SK-N-SH treated with all-trans-retinoic acid at 6 μM for 48 hours (cell line): ENCODE measurements around the gene GRK6.

ENCODE experiments used
- ATAC-seq: fragments of 200-7000 bp; cut with Tn5 transposase; 3 replicates; pipeline ENCODE4 v1.9.1; 2020; ENCODE audit warnings: mild to moderate bottlenecking, moderate library complexity
- ARNTL ChIP-seq: fragments of 450-650 bp; formaldehyde crosslinking; IDR thresholded peaks from 2 replicates; pipeline ENCODE4 v1.5.0; 2020; ENCODE audit warnings: low read depth, mild to moderate bottlenecking, moderate library complexity, borderline replicate concordance
- BACH2 ChIP-seq: fragments of 250-450 bp; sonication (Bioruptor Pico); IDR thresholded peaks from 2 replicates; pipeline ENCODE4 v1.9.0; 2021; ENCODE audit warnings: mild to moderate bottlenecking, borderline replicate concordance
- CSDC2 ChIP-seq: fragments of 250-450 bp; sonication (Bioruptor Pico); IDR thresholded peaks from 2 replicates; pipeline ENCODE4 v1.5.0; 2020; ENCODE audit warnings: mild to moderate bottlenecking, moderate library complexity
- CSRNP3 ChIP-seq: fragments of 250-450 bp; sonication (Bioruptor Pico); IDR thresholded peaks from 2 replicates; pipeline ENCODE4 v1.5.1; 2021; ENCODE audit warnings: mild to moderate bottlenecking, moderate library complexity
- ESRRG ChIP-seq: fragments of 250-450 bp; sonication (Bioruptor Pico); IDR thresholded peaks from 2 replicates; pipeline ENCODE4 v1.6.1; 2021; ENCODE audit warnings: mild to moderate bottlenecking
- GLIS3 ChIP-seq: fragments of 250-450 bp; sonication (Bioruptor Pico); IDR thresholded peaks from 2 replicates; pipeline ENCODE4 v1.5.0; 2020; ENCODE audit warnings: mild to moderate bottlenecking, moderate library complexity
- ISL1 ChIP-seq: fragments of 250-450 bp; sonication (Bioruptor Pico); IDR thresholded peaks from 2 replicates; pipeline ENCODE4 v2.1.2; 2022; ENCODE audit warnings: mild to moderate bottlenecking, moderate library complexity
- OSR1 ChIP-seq: fragments of 250-450 bp; sonication (Bioruptor Pico); IDR thresholded peaks from 2 replicates; pipeline ENCODE4 v1.8.0; 2022; ENCODE audit warnings: moderate library complexity, mild to moderate bottlenecking, inconsistent platforms
- POU6F1 ChIP-seq: fragments of 250-450 bp; sonication (Bioruptor Pico); IDR thresholded peaks from 2 replicates; pipeline ENCODE4 v1.8.0; 2021; ENCODE audit warnings: low read depth, mild to moderate bottlenecking, moderate library complexity, borderline replicate concordance
- PPARA ChIP-seq: fragments of 250-450 bp; sonication (Bioruptor Pico); IDR thresholded peaks from 2 replicates; pipeline ENCODE4 v1.5.0; 2020; ENCODE audit warnings: mild to moderate bottlenecking, borderline replicate concordance
- RARB ChIP-seq: fragments of 250-450 bp; sonication (Bioruptor Pico); IDR thresholded peaks from 2 replicates; pipeline ENCODE4 v1.8.0; 2021; ENCODE audit warnings: mild to moderate bottlenecking, moderate library complexity
- SNAI2 ChIP-seq: fragments of 250-450 bp; sonication (Bioruptor Pico); IDR thresholded peaks from 2 replicates; pipeline ENCODE4 v1.5.0; 2020; ENCODE audit warnings: mild to moderate bottlenecking, moderate library complexity
- TCF4 ChIP-seq: fragments of 250-450 bp; sonication (Bioruptor Pico); IDR thresholded peaks from 2 replicates; pipeline ENCODE4 v1.8.0; 2021; ENCODE audit warnings: mild to moderate bottlenecking, moderate library complexity, borderline replicate concordance
- TOX ChIP-seq: fragments of 250-450 bp; sonication (Bioruptor Pico); IDR thresholded peaks from 2 replicates; pipeline ENCODE4 v1.8.0; 2021; ENCODE audit warnings: mild to moderate bottlenecking, moderate library complexity, borderline replicate concordance
- ZC3H10 ChIP-seq: fragments of 250-450 bp; sonication (Bioruptor Pico); IDR thresholded peaks from 2 replicates; pipeline ENCODE4 v1.5.1; 2021; ENCODE audit warnings: mild to moderate bottlenecking, moderate library complexity
- ZFP3 ChIP-seq: fragments of 250-450 bp; sonication (Bioruptor Pico); IDR thresholded peaks from 2 replicates; pipeline ENCODE4 v1.5.0; 2020; ENCODE audit warnings: mild to moderate bottlenecking, moderate library complexity
- ZFP30 ChIP-seq: fragments of 450-650 bp; formaldehyde crosslinking; IDR thresholded peaks from 2 replicates; pipeline ENCODE4 v1.5.0; 2022; ENCODE audit warnings: mild to moderate bottlenecking, moderate library complexity
- ZNF565 ChIP-seq: fragments of 450-650 bp; formaldehyde crosslinking; conservative IDR thresholded peaks from 2 replicates; pipeline ENCODE4 v1.5.0; 2020; ENCODE audit warnings: low read depth, mild to moderate bottlenecking, moderate library complexity
- ZNF70 ChIP-seq: fragments of 450-650 bp; formaldehyde crosslinking; IDR thresholded peaks from 2 replicates; pipeline ENCODE4 v1.5.0; 2020; ENCODE audit warnings: mild to moderate bottlenecking, moderate library complexity
- ZNF8 ChIP-seq: fragments of 450-650 bp; formaldehyde crosslinking; IDR thresholded peaks from 2 replicates; pipeline ENCODE4 v1.5.0; 2020; ENCODE audit warnings: mild to moderate bottlenecking, moderate library complexity
- TF ChIP-seq, protein P1 (sequence below): fragments of 250-450 bp; sonication (Bioruptor Pico); IDR thresholded peaks from 2 replicates; pipeline ENCODE4 v1.8.0; 2020; ENCODE audit warnings: mild to moderate bottlenecking, moderate library complexity, borderline replicate concordance
- TF ChIP-seq, protein P2 (sequence below): fragments of 250-450 bp; sonication (Bioruptor Pico); IDR thresholded peaks from 2 replicates; pipeline ENCODE4 v1.5.1; 2020; ENCODE audit warnings: low read depth, mild to moderate bottlenecking, moderate library complexity
- TF ChIP-seq, protein P3 (sequence below): fragments of 250-450 bp; sonication (Bioruptor Pico); IDR thresholded peaks from 2 replicates; pipeline ENCODE4 v1.5.0; 2020; ENCODE audit warnings: mild to moderate bottlenecking, moderate library complexity

GRK6 gene

GRCh38 chr5:177443144-177443983 is 16.9 kb downstream of the GRK6 start:
- ATAC-seq: no peak
- TF ChIP-seq RARB (CRISPR knock-in tag) (no peak), ISL1 (CRISPR knock-in tag) (no peak), ZNF8 (CRISPR knock-in tag) (no peak), SNAI2 (CRISPR knock-in tag) (no peak), ZNF70 (CRISPR knock-in tag) (no peak), TOX (CRISPR knock-in tag) (no peak), ARNTL (no peak), ZNF565 (CRISPR knock-in tag) (no peak), POU6F1 (no peak), ZFP3 (CRISPR knock-in tag) (no peak), GLIS3 (CRISPR knock-in tag) (no peak)
- TF ChIP-seq, protein P1, sequence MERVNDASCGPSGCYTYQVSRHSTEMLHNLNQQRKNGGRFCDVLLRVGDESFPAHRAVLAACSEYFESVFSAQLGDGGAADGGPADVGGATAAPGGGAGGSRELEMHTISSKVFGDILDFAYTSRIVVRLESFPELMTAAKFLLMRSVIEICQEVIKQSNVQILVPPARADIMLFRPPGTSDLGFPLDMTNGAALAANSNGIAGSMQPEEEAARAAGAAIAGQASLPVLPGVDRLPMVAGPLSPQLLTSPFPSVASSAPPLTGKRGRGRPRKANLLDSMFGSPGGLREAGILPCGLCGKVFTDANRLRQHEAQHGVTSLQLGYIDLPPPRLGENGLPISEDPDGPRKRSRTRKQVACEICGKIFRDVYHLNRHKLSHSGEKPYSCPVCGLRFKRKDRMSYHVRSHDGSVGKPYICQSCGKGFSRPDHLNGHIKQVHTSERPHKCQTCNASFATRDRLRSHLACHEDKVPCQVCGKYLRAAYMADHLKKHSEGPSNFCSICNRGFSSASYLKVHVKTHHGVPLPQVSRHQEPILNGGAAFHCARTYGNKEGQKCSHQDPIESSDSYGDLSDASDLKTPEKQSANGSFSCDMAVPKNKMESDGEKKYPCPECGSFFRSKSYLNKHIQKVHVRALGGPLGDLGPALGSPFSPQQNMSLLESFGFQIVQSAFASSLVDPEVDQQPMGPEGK: no peak
- TF ChIP-seq, protein P2, sequence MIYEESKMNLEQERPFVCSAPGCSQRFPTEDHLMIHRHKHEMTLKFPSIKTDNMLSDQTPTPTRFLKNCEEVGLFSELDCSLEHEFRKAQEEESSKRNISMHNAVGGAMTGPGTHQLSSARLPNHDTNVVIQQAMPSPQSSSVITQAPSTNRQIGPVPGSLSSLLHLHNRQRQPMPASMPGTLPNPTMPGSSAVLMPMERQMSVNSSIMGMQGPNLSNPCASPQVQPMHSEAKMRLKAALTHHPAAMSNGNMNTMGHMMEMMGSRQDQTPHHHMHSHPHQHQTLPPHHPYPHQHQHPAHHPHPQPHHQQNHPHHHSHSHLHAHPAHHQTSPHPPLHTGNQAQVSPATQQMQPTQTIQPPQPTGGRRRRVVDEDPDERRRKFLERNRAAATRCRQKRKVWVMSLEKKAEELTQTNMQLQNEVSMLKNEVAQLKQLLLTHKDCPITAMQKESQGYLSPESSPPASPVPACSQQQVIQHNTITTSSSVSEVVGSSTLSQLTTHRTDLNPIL (CRISPR knock-in tag): no peak
- TF ChIP-seq, protein P3, sequence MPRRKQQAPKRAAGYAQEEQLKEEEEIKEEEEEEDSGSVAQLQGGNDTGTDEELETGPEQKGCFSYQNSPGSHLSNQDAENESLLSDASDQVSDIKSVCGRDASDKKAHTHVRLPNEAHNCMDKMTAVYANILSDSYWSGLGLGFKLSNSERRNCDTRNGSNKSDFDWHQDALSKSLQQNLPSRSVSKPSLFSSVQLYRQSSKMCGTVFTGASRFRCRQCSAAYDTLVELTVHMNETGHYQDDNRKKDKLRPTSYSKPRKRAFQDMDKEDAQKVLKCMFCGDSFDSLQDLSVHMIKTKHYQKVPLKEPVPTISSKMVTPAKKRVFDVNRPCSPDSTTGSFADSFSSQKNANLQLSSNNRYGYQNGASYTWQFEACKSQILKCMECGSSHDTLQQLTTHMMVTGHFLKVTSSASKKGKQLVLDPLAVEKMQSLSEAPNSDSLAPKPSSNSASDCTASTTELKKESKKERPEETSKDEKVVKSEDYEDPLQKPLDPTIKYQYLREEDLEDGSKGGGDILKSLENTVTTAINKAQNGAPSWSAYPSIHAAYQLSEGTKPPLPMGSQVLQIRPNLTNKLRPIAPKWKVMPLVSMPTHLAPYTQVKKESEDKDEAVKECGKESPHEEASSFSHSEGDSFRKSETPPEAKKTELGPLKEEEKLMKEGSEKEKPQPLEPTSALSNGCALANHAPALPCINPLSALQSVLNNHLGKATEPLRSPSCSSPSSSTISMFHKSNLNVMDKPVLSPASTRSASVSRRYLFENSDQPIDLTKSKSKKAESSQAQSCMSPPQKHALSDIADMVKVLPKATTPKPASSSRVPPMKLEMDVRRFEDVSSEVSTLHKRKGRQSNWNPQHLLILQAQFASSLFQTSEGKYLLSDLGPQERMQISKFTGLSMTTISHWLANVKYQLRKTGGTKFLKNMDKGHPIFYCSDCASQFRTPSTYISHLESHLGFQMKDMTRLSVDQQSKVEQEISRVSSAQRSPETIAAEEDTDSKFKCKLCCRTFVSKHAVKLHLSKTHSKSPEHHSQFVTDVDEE (CRISPR knock-in tag): no peak

DNA sequence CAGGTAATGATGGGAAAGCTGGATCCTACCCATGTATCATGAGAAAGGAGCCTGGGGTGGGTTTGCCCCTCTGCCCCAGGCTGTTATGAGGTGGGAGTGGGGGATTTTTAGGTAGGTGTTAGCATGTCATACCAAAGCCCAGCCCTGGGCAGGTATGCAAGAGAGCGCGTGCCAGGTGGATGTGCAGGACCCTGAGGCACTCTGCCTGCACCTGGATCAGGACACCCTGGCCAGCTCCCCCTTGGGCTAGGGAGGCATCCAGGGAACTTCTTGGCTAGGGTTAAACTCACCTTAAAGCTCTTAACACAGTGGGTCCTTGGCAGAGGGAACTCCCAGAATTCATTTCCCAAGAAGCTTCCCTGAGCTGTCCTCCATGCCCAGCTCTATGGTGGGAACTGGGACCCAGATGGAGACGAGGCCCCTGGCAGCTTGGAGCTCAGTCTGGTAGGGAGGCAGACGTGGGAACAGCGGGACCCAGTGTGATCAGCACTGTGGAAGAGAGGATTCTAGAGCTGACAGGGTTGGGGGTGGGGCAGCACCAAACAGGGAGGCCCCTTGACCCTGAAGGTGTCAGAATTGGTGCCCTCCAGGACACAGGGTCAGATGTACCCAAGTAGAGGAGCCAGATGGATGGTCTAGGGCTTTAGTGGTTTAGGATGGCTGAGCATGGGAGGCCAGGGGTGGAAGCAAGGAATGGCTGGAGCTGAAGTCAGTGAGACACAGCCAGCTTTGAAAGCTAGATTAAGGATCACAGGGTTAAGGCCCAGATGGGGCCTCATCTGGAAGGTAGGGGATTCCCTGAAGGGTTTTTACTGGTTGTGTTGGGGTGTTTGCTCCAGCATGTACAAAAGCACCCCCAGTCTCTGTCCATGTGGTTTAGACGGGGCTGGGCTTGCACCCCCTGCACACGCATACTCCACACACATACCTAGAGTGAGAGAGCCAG is 17.9 kb downstream of the GRK6 start:
- ATAC-seq: no peak

DNA sequence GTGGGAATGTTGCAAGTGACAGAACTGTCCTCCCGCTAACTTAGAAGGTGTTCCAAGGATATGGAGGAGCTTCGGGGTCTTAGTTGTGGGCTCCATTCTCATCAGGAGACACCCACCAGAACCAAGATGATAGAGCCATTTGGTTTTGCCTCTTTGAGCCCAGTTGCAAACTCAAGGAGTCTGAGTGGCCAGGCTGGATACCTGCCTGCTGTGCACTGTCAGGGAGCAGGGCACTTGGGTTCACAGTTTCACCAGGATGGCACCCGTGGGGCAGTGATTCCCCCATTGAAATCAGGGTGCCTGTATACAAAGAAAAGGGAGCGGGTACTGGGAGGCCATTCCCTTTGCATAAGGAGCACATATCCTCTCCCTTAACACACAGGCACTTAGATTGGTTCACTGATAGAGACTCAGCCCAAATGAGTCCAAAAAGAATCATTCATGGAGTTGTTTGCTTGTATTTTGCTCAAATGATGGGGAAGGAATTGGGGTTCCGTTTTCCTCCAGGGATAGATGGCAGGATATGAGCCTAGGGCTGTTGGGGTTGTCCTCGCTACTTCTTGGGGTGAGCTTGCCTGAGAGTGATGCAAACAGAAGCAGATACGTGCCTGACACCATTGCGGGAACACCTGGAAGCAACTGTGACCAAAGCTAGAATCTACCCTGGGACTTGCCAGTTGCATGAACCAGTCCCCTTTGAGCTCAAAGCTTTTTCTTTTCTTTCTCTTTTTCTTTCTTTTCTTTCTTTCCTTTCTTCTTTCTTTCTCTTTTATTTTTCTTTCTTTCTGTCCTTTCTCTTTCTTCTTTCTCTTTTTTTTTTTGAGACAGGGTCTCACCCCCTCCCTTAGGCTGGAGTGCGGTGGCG is 18.8 kb downstream of the GRK6 start:
- TF ChIP-seq ISL1 (CRISPR knock-in tag) (no peak), BACH2 (CRISPR knock-in tag) (no peak), RARB (CRISPR knock-in tag) (no peak), ZC3H10 (CRISPR knock-in tag) (no peak), OSR1 (CRISPR knock-in tag) (no peak), CSRNP3 (no peak), TCF4 (CRISPR knock-in tag) (no peak), ZNF8 (CRISPR knock-in tag) (no peak), PPARA (CRISPR knock-in tag) (no peak), ZNF565 (CRISPR knock-in tag) (no peak), SNAI2 (CRISPR knock-in tag) (no peak), ZFP30 (CRISPR knock-in tag) (no peak), CSDC2 (CRISPR knock-in tag) (no peak), ZNF70 (CRISPR knock-in tag) (no peak), ARNTL (no peak), ESRRG (no peak)
- TF ChIP-seq, protein P1: no peak
- no peak for ATAC-seq

More for the DNA sequence above, 17.9 kb downstream of the GRK6 start:
- TF ChIP-seq ZNF70 (CRISPR knock-in tag) (no peak), TCF4 (CRISPR knock-in tag) (no peak), TOX (CRISPR knock-in tag) (no peak), ZC3H10 (CRISPR knock-in tag) (no peak)
